Measurements from ENCODE around the gene HEXIM1. TPM values are rescaled to one million over a fixed set of nuclear protein-coding genes. Genes with fewer than 3 reads are reported as not detected.
A peak's percentile ranks its signal among the peaks of the same experiment; 100 is the strongest.
"Not testable (repeated sequence)": the region's sequence is repeated elsewhere in the genome, so short reads cannot be mapped to it uniquely, and the experiment has no call there.

HEXIM1 gene
- total RNA-seq, 4 donors from 2014 or later = 32.1 to 58.2 (median 45.3) TPM

DNA sequence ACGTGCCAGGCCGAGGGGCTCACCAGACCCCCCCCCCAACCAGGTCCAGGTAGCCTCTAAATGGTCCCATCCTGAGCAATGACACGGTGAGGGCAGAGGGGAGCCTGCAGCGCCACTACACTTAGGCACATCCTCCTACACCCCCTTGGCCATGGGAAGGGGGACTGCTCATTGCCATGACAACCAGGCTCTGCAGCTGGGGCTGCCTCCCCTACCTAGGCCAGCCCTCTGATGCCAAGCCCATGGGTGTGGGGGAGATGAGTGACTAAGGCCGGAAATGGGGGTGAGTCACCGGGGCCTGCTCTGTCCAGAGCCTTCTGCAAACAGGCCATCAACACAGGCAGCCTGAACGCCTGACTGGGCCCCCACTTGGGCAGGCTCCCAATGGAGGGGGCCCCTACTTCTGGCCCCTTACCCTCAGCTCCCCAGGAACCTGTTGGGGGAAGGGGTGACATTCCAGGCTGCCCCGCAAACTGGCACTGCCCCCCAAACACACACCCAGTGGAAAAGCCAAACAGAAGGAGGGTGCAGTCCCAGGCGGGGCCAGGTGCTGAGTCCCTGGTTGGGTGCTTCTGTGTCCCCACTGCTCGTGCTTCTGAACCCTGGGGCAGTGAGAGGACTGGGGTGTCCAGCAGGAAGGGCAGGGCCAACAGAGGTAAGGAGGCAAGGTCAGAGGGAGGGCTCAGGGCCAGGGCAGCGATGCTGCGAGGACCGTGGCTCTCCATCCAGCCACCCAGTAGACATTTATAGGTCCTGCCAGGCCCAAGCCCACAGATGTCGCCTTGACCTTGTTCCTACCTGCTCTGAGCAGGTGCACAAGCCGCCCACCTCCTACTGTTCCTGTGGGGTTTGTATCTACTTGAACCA, 24.1 kb upstream of the HEXIM1 start:
- Histone ChIP-seq H3K4me1 (peaks cover 45 to 82% (median 74%) of the 10 kb centered on the region in 4 donors), H3K27ac (replicated peaks in 1 of 4) (peak overlapping the region; percentile 52 to 63 (median 56)), H3K9me3 (no peaks in the 10 kb centered on the region), H3K36me3 (peaks cover 0 to 21% (median 20%) of the 10 kb centered on the region in 4 donors), H3K27me3 (no peaks in the 10 kb centered on the region), H3K4me3 (no peak overlapping the region)
- intact Hi-C loops (cut with DNase I) = no loop called here
- DNase-seq (ENCODE audit: extremely low spot score) = no peak
- 63% methylated on average over 14 of the region's 15 CpGs for WGBS
- TF ChIP-seq POLR2AphosphoS5 (IDR thresholded peaks at IDR 0.05) (peak; percentile 40 to 45), EP300 (IDR thresholded peaks at IDR 0.05) (no peak), POLR2A (IDR thresholded peaks at IDR 0.05; ENCODE audit: low read depth) (no peak)
- TF ChIP-seq, protein P1, sequence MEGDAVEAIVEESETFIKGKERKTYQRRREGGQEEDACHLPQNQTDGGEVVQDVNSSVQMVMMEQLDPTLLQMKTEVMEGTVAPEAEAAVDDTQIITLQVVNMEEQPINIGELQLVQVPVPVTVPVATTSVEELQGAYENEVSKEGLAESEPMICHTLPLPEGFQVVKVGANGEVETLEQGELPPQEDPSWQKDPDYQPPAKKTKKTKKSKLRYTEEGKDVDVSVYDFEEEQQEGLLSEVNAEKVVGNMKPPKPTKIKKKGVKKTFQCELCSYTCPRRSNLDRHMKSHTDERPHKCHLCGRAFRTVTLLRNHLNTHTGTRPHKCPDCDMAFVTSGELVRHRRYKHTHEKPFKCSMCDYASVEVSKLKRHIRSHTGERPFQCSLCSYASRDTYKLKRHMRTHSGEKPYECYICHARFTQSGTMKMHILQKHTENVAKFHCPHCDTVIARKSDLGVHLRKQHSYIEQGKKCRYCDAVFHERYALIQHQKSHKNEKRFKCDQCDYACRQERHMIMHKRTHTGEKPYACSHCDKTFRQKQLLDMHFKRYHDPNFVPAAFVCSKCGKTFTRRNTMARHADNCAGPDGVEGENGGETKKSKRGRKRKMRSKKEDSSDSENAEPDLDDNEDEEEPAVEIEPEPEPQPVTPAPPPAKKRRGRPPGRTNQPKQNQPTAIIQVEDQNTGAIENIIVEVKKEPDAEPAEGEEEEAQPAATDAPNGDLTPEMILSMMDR (IDR thresholded peaks at IDR 0.05) = no peak

DNA sequence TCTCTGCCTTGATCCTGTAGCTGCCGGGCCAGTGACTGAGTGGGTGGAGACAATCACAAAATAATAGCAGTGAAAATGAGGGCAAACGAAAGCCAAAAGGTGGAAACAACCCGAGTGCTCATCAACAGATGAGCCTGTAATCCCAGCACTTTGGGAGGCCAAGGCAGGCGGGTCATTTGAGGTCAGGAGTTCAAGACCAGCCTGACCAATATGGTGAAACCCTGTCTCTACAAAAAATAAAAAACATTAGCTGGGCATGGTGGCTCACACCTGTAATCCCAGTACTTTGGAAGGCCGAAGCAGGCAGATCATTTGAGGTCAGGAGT, 23.5 kb upstream of the HEXIM1 start:
- intact Hi-C loops (cut with DNase I); H3K27me3 ChIP-seq; H3K4me3 ChIP-seq; DNase-seq (ENCODE audit: extremely low spot score); H3K9me3 ChIP-seq: not testable (repeated sequence)
- 76% methylated on average over 5 of the region's 5 CpGs for WGBS
- peaks cover 51 to 88% (median 79%) of the 10 kb centered on the region in 4 donors for H3K4me1 ChIP-seq
- H3K27ac ChIP-seq (replicated peaks in 1 of 4) = peak overlapping the region; percentile 52 to 63 (median 56)
- H3K36me3 ChIP-seq = peaks cover 0 to 15% (median 14%) of the 10 kb centered on the region in 4 donors

DNA sequence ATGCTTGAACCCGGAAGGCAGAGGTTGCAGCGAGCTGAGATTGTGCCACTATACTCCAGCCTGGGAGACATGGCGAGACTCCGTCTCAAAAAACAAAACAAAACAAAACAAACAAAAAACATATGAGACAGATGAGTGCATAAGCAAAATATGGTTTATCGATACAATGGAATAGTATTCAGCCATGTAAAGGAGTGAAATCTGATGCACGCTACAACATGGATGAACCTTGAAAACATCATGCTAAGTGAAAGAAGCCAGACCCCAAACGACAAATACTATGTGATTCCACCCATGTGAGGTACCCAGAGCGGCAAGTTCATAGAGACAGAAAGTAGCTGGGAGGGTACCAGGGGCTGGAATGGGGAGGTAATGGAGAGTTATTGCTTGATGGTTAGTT, 22.8 kb upstream of the HEXIM1 start:
- H3K4me1 ChIP-seq = peaks cover 59 to 91% (median 86%) of the 10 kb centered on the region in 4 donors
- H3K9me3 ChIP-seq = no peaks in the 10 kb centered on the region
- TF ChIP-seq POLR2AphosphoS5 (IDR thresholded peaks at IDR 0.05) (no peak), EP300 (IDR thresholded peaks at IDR 0.05) (no peak), POLR2A (IDR thresholded peaks at IDR 0.05; ENCODE audit: low read depth) (no peak)
- TF ChIP-seq, protein P1 (IDR thresholded peaks at IDR 0.05) = no peak
- intact Hi-C loops (cut with DNase I) = no loop called here
- DNase-seq (ENCODE audit: extremely low spot score) = no peak
- H3K4me3 ChIP-seq = no peak overlapping the region
- H3K27me3 ChIP-seq = no peaks in the 10 kb centered on the region
- WGBS = 96% methylated on average over 8 of the region's 8 CpGs
- H3K27ac ChIP-seq (replicated peaks in 1 of 4) = no peak overlapping the region
- peaks cover 0 to 7% (median 7%) of the 10 kb centered on the region in 4 donors for H3K36me3 ChIP-seq

DNA sequence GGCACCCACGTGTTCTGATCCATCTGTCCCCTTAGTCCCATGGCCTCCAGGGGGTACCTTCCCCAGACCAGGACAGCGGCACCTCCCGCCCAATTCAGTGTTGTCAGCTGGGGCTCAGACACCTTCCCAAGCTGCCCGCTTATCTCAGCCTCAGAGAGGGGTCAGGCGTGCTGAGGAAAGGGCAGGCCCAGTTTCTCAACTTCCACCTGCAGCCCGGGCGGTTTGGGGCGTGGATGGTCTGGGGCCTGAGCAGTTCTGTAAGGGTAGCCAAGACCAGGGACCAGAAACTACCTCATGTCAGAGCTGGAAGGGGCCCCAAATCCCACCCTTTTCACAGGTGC, 21.1 kb upstream of the HEXIM1 start:
- TF ChIP-seq POLR2AphosphoS5 (IDR thresholded peaks at IDR 0.05) (no peak), EP300 (IDR thresholded peaks at IDR 0.05) (no peak), POLR2A (IDR thresholded peaks at IDR 0.05; ENCODE audit: low read depth) (no peak)
- TF ChIP-seq, protein P1 (IDR thresholded peaks at IDR 0.05) = no peak
- intact Hi-C loops (cut with DNase I) = no loop called here
- peaks cover 68 to 92% (median 88%) of the 10 kb centered on the region in 4 donors for H3K4me1 ChIP-seq

DNA sequence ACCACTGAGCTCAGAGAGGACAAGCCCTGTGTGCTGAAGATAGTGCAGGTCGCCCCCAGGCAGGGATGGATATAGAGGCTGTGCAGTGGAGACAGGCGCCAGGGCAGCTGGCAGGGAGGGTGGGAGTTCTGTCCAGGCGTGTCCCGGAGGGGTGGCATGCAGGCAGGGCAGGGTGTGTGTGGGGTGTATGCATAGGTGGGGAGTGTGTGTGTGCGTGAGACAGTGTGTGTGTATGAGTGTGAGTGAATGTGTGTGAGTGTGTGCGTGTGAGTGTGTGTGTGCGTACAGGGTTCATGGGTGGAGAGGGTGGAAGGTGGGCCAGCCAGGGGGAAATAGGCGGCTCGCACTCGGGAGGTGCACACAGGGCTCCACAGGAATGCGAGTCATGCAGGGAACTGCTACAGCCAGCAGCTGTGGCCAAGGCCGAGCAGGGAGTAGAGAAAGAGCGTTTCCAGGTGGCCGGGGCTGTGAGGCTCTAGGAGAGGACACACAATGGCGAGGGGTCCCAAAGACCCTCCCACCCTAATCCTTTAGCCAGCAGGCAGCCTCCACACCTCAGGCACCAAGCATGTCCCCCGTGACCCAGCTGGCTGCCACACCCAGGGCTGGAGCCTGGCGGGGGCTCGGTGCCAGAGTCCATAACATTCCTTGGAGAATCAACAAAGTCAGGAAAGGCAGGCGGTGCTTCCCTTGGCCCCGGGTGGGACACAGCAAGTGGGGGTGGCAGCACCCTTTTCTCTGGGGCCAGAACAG, 20.6 kb upstream of the HEXIM1 start:
- Histone ChIP-seq H3K4me1 (peaks cover 68 to 87% (median 85%) of the 10 kb centered on the region in 4 donors), H3K27ac (replicated peaks in 1 of 4) (peak overlapping the region; percentile 85 to 99 (median 98)), H3K36me3 (no peaks in the 10 kb centered on the region), H3K27me3 (no peaks in the 10 kb centered on the region), H3K4me3 (peak overlapping the region; percentile 14 to 45 (median 26)), H3K9me3 (no peaks in the 10 kb centered on the region)
- 38% methylated on average over 16 of the region's 20 CpGs for WGBS
- no peak for DNase-seq (ENCODE audit: extremely low spot score)
- TF ChIP-seq, protein P1 (IDR thresholded peaks at IDR 0.05) = no peak
- peak; percentile 35 to 70 for TF ChIP-seq POLR2AphosphoS5 (IDR thresholded peaks at IDR 0.05)
- intact Hi-C loops (cut with DNase I) = no loop called here

More for the DNA sequence above, 21.1 kb upstream of the HEXIM1 start:
- 84% methylated on average over 4 of the region's 8 CpGs for WGBS
- Histone ChIP-seq H3K4me3 (peak overlapping the region in 3 of 4 donors; percentile 25 to 45 (median 28)), H3K27ac (replicated peaks in 1 of 4) (peak overlapping the region; percentile 85 to 99 (median 98)), H3K27me3 (no peaks in the 10 kb centered on the region), H3K9me3 (no peaks in the 10 kb centered on the region), H3K36me3 (no peaks in the 10 kb centered on the region)
- DNase-seq (ENCODE audit: extremely low spot score) = no peak
